NCI-H1436 treated with DMSO at 0.1 percent for 48 hours (cell line): ENCODE results near the gene DOK4.

ENCODE experiments used
- DNase-seq: peaks from one replicate; lab custom pipeline; 2025; lab: John Stamatoyannopoulos, UW

Gene DOK4

GRCh38 chr16:57519796-57520360, 33.6 kb upstream of the DOK4 start:
- no peak for DNase-seq

GRCh38 chr16:57518922-57519321, 32.6 kb upstream of the DOK4 start:
- no peak for DNase-seq

DNA sequence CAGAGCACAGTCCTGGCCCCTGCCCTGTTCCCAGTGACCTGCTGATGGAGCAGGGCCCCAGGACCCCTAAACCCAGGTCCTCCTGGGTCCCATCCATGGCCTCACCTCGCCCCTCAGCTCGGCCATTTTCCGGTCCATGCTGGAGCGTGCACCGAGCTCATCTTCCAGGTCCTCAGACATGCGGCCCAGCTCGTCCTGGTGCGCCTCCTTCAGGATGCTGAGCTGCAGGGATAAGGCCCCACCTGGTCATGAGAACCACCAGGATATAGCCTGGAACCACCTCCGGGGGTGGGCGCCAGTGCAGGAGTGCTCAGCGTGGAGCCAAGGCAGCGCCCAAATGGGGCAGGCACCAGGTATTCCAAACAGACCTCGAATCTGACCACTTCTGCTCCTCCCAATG, 32.2 kb upstream of the DOK4 start:
- DNase-seq: no peak

- DNase-seq: no peak
Measured at GRCh38 chr16:57517397-57518367, 31.4 kb upstream of the DOK4 start.

- no peak for DNase-seq
Measured at GRCh38 chr16:57516773-57517172, 30.5 kb upstream of the DOK4 start.

- DNase-seq: no peak
Measured at GRCh38 chr16:57516176-57516725, 30.0 kb upstream of the DOK4 start.

- no peak for DNase-seq
Measured at GRCh38 chr16:57514791-57515600, 28.7 kb upstream of the DOK4 start.

- no peak for DNase-seq
Measured at GRCh38 chr16:57514371-57514770, 28.1 kb upstream of the DOK4 start.

DNA sequence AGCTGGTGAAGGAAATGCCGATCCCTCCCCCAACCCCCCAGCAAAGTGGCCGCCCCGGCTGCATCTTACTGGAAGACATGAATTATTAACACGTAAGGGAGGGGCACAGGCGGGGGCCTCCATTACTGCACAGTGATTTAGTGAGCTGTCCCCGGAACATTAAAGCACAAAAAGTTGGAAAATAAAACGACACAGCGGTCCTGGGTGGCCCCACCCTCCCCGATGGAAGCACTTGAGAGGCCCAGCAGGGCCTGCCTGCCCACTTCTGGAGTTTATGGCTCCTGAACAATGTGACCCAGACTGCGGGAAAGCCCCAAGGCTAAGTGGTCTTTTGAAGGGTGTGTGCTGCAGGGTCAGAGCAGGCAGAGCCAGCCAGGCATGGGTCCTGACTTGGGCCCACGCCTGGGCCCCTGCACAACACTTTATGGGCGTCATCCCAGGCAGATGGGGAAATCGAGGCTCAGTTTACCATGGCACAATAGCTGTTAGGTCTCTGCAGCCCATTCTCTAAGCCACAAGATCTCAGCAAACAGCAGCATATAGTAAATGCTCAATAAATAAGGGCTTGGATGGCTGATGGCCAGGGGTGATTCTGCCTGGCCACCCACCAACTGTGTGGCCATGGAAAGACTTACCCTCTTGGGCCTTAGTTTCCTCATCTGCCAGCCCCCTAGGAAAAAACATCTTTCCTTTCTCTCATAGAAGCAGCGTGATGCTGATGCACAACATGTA, 27.2 kb upstream of the DOK4 start:
- DNase-seq: no peak

DNA sequence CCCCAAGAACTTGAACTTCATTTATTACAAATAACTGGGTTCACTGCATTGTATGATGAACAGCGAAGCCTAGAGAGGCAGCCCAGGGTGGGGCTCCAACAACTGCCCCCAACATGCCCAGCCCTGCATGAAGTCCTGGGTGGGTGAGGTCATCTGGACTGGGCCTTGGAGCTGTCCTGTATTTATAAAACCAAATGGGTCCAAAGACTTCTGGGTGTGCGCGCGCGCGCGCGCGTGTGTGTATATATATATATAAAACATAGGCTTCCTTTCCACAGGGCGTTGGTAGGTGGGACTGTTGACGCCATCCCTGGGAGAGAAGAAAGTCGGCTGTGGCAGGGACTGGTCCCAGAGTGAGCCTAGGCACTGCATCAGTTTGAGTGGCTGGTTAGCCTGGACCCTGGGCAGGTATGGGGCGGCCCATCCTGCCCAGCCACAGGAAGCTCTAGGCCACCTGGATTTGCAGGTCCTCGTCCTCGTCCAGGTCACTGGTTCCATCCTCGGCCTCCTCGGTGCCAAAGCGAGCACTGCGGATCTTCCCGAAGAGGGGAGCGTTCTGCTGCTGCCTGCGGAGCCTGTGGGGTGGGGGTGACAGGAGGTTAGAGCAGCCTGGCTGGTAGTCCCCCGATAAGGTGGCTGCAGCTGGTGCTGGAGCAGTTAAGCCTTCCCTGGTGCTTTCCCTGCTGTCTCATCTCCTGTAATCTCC, 26.2 kb upstream of the DOK4 start:
- DNase-seq: no peak

- DNase-seq: no peak
Measured at GRCh38 chr16:57510016-57510871, 24.0 kb upstream of the DOK4 start.

DNA sequence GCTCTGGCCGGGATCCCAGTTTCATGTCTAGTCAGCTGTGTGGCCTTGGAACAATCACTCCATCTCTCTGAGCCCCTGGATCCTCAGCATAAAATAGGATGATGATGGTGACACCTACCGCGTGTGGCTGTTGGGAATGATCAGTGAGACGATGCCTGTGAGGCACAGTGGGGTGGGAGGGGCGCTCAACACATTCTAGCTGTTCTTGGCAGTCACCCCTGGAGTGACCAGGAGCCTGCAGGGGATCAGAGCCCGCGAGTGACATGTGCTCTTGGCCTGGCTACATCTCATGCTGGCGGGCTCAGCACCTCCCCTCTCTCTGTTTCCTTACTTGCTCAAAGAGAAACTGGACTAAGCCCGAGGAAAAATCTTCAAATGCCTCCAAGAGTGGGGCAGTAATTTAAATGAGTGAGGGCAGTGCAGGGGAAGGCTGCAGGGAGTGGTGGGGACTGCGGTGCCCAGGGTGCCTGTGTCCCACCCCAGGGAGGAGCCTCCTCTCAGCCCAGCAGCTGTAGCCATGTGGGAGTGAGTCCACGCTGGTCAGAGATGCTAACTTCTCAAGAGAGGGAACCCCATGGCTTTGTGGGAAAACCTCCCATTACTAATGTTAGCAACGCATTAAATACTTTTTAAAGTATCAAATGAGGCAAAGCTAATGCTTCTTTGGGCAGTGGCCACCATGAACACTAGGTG, 23.1 kb upstream of the DOK4 start:
- no peak for DNase-seq

- no peak for DNase-seq
Measured at GRCh38 chr16:57508035-57508425, 21.7 kb upstream of the DOK4 start.

DNA sequence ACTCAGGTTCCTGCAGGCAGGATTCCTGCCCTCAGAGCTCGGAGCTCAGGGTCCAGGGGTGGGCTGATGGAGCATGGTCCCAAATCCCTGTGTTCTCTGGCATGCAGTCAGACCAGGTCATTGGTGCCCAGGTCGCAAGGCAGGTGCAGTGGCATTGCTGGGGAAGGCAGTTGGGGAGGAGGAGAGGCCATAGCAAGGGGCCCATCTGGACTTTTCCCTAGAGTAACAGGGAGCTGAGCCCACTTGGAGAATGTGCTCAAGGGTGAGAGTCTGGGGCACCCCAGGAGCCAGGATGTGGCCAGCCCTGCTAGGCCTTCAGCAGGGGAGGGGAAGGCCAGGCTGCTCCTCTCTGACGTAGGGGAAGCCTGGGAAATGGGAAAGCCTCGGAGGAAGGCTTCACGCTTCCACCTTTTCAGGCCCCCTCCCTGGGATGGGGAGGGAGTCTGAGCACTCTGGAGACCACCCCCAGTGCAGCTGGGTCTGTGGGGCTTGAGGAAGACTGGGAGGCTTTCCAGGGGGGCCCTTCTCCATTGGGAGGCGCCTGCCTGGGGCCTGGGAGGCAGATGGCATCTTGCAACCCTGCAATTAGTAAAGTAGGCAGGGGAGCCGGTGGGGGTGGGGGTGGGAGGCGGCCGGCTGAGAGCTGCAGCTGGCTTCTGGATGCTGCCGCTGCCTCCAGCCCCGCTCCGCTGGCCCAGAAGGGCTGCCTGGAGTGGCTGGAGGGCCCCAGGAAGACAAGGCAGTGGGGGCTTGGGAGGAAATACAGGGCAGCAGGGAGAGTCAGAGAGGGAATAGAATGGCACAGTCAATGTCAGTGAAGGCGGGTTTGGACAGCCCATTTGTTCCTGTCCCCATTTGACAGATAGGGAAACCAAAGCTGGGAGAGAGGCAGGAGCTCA, 21.1 kb upstream of the DOK4 start:
- no peak for DNase-seq

DNA sequence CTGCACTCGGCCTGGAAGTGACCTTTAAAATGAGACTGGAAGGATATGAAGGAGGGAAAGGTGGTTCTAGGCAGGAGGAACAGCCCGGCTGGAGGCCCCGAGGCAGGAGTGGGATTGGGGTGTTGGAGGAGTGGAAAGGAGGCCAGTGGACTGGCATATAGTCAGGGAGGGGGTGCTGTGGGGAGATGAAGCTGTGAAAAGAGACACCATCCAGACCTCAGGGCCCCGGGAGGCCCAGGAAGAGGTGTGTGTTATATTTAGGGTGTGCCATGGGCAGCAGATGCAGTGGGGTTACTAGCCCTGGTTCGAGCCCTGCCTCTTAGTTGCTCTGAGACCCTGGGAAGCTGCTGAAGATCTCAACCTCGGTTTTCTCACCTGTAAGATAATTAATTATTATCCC, 18.9 kb upstream of the DOK4 start:
- DNase-seq: no peak

GRCh38 chr16:57504491-57504890, 18.2 kb upstream of the DOK4 start:
- DNase-seq: no peak

DNA sequence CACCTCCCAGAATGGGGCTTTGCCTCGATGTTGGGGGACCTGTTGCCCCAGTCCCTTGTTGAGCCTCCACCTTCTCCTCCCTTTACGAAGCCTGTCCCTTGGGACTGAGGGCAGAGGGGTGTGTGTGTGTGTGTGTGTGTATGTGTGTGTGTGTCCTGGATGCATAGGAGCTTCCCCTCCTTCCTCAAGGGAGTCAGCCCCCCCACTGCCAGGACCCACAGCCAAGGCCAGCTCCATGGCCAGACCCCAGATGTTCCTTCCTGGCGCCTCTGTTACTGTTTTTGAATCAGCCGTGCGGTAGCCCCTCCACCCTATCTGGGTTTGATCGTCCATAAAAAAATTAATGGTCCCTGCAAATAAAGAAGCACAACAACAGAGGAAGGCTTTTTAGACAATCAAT, 17.7 kb upstream of the DOK4 start:
- no peak for DNase-seq

DNA sequence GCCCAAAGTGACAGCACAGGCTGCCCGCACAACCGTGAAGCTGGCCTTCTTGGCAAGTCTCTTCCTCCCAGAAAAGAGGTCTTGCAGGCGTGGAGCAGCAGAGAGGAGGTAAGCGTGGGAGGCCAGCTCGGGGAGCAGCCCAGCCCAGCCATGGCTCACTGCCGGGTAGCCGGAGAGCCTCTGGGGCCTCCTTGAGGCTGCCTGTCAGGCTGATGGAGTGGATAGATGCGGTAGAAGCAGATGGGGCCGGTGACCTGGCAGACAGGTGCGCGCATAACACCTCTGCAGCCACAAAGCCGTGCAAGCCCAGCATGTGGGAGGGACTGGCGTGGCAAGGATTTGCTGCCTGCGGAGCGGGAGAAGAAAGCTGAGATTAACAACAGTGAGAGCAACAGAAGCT, 17.1 kb upstream of the DOK4 start:
- DNase-seq: peak; percentile 59
